Stimulated activated CD8-positive, alpha-beta memory T cell treated with anti-CD3 and anti-CD28 coated beads, Interleukin-2, amount 100 ng/mL, for 48 hours (primary cell): Measurements from ENCODE around the gene CAP2.

Source experiments
- DNase-seq, 2 donors: peaks; one replicate each; pipeline ENCODE4 v3.0.0-alpha.2; 2020; ENCODE audit warnings: low read depth in 2 of 2

The CAP2 gene

GRCh38 chr6:17392978-17393891 is at the start of gene CAP2:
Gene CAP2 (plus strand): TSS chr6:17393595. CDS start chr6:17421556, 27,961 bp downstream.
- DNase-seq, result no peak

DNA sequence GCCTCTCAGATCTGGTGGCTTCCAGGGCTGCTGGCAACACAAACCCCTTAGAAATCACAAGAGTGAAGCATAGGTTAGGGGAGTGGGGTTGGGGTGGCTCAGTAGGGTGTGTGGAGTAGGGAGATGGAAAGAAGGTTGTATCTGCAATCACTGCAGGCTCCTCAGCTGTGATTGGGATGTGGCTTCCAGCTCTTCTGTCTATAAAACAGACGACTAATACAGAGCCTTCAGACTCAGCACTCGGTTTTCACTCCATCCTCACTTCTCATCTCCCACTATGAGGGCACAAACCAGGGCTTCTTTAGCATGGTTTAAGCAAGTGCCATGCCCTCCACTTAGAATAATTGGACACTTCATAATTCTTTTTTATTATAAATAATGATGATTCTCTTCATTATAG is 46.4 kb upstream of the CAP2 start:
- DNase-seq, result no peak

DNA sequence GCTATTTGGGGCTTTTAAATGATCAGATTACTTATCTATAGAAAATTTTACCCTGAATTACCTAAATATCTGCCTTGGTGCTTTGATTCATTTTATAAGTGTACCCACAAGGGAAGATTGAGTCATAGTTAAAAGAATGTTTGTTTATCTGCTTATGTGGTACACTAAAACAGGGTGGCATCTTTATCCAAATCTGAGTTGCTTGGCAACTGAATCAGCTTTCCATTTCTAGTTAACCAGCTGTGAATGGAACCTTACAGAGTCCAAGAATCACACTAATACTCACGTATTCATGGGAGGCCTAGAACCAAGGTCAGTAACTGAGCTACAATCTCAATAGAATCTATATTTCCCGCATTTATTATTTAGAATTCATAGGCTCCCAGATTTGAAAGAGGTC is 44.0 kb upstream of the CAP2 start:
- no peak for DNase-seq

GRCh38 chr6:17352302-17352701 is 41.1 kb upstream of the CAP2 start:
- no peak for DNase-seq

- DNase-seq, result no peak
These were observed 39.8 kb upstream of the CAP2 start for GRCh38 chr6:17353440-17354175.

DNA sequence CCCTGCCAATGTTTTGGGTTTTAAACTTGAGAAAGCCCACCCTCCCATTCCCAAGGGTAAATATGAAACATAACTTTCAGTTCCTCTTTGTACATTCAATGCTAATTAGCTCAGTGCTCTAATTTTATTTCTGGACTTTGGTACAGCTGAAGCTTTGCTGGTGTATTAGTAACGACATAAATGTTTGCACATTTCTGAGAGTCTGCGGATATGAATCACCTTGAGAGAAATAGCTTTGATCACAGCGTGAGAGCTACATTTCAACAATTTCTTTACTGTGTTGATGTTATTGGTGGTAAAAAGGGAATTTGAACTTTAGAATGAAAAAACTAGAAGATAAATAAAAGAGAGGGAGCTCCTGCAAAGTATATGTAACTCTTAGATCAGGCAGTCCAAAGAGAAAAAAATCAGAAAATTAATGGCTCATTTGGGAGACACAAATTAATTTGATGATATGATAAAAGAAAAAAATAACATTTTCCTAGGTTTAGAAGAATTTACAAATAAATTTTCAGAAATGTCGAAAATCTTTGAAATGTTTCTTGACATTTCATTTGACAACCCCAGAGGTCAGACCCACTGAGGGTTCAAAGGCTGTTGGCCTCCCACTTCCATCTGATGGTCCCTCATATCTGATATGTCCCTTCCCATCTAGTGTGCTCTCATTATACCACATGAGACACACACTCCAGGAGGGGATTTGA is 38.5 kb upstream of the CAP2 start:
- DNase-seq, result no peak

DNA sequence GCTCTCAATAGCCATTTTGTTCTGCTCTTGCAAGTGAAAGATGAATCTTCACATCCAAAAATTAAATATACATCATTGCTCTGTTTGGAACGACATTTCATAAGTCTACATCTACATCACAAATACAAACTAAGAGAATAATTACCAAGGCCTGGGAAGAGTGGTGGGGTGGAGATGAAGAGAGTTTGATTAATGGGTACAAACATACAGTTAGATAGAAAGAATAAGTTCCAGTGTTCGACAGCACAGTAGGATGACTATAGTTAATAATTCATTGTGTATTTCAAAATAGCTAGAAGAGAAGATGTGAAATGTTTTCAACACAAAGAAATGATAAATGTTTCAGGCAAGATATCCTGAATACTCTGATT is 38.0 kb upstream of the CAP2 start:
- DNase-seq, result no peak

GRCh38 chr6:17358515-17358914 is 34.9 kb upstream of the CAP2 start:
- no peak for DNase-seq

DNA sequence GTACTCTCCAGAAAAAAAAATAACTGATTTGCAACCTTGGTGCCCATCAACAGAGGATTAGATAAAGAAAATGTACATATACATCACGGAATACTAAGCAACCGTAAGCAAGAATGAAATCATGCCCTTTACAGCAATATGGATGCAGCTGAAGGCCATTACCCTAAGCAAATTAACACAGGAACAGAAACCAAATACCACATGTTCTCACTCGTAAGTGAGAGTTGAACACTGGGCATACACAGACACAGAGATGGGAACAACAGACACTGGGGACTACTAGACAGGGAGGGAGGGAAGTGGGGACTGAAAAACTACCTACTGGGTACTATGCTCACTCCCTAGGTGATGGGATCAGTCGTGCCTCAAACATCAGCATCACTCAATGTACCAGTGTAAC is 32.8 kb upstream of the CAP2 start:
- DNase-seq, result no peak

DNA sequence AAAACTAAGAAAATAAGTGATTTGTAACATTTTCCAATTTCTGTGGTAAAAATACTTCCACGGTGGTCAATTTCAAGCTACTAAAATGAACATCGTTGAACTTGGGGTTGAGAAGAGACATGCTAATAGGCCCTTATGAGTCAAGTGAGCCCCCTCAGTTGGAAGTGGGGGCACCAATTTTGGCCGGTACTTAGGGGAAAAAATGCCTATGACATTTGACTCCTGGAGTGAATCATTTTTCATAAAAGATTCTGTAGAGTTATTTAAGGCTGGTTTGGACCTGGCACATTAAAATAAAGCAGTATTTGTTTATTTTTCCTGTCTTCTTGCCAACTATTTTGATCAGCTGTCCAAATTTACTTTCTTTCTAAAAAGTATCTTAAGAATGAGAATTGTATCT is 32.4 kb upstream of the CAP2 start:
- no peak for DNase-seq

GRCh38 chr6:17365961-17366360 is 27.4 kb upstream of the CAP2 start:
- no peak for DNase-seq

- no peak for DNase-seq
These were observed 25.5 kb upstream of the CAP2 start for GRCh38 chr6:17367868-17368267.

DNA sequence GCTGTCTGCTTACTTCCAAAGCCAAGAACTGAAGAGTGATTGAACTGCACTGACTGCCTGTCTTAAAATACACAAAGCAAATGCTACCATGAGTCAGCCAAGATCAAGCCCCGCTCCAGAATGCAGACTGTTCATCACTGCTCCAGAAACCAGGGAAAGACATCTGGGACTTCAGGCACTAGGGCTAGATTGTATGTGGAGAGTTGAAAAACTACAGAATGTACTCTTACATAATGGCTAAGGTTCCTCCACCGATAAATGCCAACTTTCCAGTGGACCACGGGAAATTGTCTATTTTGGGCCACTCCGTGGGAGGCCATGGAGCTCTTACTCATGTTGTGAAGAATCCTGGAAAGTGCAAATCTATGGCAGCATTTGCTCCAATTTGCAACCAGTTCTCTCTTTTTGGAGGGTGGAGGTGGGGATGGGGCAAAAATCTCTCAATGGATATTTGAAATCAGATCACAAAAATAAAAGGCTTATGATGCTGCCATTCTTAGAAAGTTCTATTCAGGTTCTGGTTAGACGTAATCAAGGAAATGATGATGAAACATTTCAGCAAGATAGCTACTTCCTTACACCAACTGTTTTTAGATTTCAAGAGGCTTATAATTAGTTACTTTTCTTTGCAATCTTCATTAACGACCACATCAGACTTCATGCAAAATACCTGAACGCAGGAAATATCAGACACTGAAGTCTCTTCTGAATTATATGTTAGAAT is 11.8 kb upstream of the CAP2 start:
- DNase-seq, result no peak

DNA sequence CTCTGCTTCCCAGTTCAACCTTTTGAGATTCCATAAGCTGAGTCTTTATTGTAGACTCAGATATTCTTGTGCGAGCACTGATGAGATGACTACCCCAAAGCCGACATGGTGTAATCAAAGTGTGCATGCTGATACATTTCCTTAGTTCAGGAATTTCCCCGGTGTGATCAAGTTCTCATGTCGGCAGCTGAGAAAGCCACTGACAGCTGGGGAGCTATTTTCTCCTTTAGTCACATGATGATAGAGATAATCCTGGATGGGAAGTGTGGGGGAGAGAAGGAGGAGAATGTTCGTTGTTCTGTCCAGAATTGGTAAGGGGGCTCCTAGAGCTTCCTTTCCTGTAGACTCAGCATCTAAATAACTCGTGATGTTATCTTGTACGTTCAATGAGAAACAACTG is 7.7 kb upstream of the CAP2 start:
- no peak for DNase-seq

DNA sequence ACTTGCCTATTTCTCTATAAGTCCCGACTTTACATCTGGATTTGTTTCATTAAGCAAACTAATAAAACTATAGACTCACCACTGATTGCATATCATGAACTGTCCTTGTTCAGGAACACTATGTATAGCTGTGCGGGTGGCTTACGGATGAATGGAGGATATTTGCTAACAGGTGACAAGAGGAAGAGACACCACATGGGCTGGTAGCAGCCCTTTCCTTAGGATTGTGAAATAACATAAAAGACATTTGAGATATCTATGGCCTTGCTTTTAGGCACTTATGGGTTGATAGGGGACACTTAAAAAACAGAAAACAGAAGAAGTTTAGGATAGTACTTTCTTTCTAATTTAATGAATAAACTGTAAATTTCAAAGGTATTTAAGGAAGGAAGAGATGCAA is 5.0 kb upstream of the CAP2 start:
- no peak for DNase-seq

DNA sequence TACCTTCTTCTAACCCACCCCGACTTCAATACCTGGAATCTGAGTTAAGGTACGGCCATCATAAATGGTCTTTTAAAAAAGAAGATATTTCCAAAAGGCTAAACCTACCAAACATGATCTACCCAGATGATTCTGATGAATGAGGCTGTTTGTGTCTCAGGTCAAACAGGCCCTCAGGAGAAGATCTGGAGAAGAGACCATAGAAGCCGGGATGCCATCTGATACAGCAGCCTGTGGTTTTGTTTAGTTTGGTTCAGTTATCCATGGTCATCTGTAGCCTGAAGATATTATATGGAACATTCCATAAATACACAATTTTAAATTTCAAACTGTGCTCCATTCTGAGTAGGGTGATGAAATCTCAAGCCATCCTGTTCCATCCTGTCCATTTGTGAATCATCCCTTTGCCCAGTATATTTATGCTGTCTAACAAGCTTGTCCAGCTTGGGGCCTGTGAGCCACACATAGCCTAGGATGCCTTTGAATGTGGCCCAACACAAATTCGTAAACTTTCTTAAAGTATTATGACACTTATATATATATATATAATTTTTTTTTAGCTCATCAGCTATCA is 4.0 kb upstream of the CAP2 start:
- no peak for DNase-seq

- DNase-seq, result no peak
These were observed 3.1 kb upstream of the CAP2 start for GRCh38 chr6:17390276-17390675.

DNA sequence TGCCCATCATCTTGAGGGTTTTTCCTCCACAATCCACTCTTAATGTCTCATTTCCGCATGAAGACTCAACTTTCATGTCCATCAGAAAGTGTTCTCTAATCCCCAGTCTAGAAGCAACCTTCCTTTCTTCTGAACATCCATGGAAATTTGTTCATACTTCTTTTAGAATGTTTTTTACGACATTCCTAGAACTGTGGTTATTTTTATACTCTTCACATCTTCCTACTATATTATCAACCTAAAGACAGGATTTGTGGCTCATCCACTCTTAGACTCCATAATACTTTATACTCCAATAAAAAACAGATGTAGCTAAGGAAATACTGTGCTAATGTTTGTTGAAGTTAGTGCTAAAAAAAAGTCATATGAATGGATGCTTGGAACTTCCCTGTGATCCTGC is 1.4 kb upstream of the CAP2 start:
- DNase-seq, result no peak

DNA sequence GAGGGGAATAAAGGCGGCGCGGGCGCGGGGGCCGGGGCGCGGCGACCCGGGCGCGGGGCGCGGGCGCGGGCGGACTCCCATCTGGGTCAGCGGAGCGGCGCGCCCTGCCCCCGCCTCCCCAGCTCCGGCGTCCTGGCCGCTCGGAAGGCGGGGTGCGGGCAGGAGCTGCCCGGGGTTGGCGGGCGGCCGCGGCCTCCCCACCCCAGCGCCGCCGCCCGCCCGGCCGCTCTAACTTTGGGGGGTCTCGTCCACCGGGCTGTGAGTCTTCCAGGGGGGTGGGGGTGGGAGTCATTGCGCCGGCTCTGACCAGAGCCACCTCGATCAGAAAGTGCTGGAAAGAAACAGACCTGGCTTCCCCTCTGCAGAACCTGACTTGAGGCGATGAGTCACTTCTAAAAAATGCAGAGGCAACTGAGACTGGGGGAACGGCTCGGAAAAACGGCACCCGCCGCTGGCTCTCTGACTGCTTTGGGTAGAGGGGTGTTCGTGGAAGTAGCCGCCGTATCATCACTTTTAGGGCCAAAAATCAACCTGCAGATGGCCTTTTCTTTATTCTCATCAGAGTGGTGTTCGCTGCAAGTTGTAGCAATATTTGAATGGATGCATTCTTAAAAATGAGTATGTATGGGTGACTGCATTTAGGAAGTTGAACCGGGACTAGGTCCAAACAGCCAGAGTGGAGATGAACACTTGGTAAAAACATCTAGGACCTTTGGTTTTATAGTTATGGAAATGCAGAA is 667 bp downstream of the CAP2 start:
- DNase-seq, result no peak

DNA sequence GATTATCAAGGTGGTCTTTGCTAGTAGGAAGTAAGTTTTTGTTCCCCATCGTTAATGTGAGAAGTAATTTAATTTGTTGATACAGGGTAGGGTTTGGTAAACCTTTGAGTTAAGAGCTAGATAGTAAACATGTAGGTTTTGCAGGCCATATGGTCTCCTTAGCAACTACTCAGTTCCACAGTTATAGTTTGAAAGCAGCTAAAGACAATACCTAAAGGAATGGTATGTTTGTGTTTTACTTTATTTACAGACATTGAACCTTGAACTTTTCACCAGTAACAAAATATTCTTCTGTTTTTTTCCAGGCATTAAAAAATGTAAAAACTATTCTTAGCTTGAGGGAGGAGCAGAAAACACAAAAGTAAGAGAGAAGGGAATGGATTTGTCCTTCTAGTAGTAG is 1.7 kb downstream of the CAP2 start:
- no peak for DNase-seq

- DNase-seq, result no peak
These were observed 2.9 kb downstream of the CAP2 start for GRCh38 chr6:17396256-17396655.
